Measurements from ENCODE around the gene INPP5J.

GRCh38 chr22:31144223-31144622 lies 21.5 kb downstream of the INPP5J start:
- TF ChIP-seq, protein P1, sequence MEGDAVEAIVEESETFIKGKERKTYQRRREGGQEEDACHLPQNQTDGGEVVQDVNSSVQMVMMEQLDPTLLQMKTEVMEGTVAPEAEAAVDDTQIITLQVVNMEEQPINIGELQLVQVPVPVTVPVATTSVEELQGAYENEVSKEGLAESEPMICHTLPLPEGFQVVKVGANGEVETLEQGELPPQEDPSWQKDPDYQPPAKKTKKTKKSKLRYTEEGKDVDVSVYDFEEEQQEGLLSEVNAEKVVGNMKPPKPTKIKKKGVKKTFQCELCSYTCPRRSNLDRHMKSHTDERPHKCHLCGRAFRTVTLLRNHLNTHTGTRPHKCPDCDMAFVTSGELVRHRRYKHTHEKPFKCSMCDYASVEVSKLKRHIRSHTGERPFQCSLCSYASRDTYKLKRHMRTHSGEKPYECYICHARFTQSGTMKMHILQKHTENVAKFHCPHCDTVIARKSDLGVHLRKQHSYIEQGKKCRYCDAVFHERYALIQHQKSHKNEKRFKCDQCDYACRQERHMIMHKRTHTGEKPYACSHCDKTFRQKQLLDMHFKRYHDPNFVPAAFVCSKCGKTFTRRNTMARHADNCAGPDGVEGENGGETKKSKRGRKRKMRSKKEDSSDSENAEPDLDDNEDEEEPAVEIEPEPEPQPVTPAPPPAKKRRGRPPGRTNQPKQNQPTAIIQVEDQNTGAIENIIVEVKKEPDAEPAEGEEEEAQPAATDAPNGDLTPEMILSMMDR (conservative IDR thresholded peaks at IDR 0.05 in 1 of 2, IDR thresholded peaks at IDR 0.05 in 1 of 2; ENCODE audit: low read depth in 1 of 2, low read length in 2 of 2): no peak
- no peak for TF ChIP-seq EZH2 (IDR thresholded peaks at IDR 0.05; ENCODE audit: low read length, missing control alignments)

All from fibroblast of lung (primary cell).